K562 (cell line): ENCODE data around the gene CCDC136. TPM values are rescaled to one million over a fixed set of nuclear protein-coding genes. Genes with fewer than 3 reads are reported as not detected.
A peak's percentile ranks its signal among the peaks of the same experiment; 100 is the strongest.

Experiments used
- ELF1 ChIP-seq: fragments of 200-800 bp; sonication (Bioruptor generic); IDR thresholded peaks from 2 replicates; pipeline ENCODE4 v1.6.1; 2016; ENCODE audit warnings: missing genetic modification characterization, missing compliant biosample characterization
- EP400 ChIP-seq: fragments of 450-650 bp; IDR thresholded peaks from 2 replicates; pipeline ENCODE4 v1.6.1; 2017; ENCODE audit warnings: antibody characterized with exemption, mild to moderate bottlenecking, moderate library complexity
- MECOM ChIP-seq: fragments of 250-450 bp; sonication (Bioruptor Pico); IDR thresholded peaks from 2 replicates; pipeline ENCODE4 v1.8.0; 2022; ENCODE audit warnings: inconsistent platforms
- NFE2L1 ChIP-seq: fragments of 450-650 bp; IDR thresholded peaks from 2 replicates; pipeline ENCODE4 v1.6.1; 2016; ENCODE audit warnings: missing genetic modification characterization, low read depth, mild to moderate bottlenecking, missing compliant biosample characterization, moderate library complexity, borderline replicate concordance
- NR1H2 ChIP-seq: sonication (generic); formaldehyde crosslinking; IDR thresholded peaks from 2 replicates; pipeline ENCODE4 v1.4.0; 2020; ENCODE audit warnings: mild to moderate bottlenecking, missing genetic modification reagents
- SLC30A9 ChIP-seq: fragments of 250-450 bp; sonication (Bioruptor Pico); IDR thresholded peaks from 2 replicates; pipeline ENCODE4 v1.8.0; 2022; ENCODE audit warnings: mild to moderate bottlenecking, moderate library complexity
- SMARCA5 ChIP-seq: fragments of 450-650 bp; IDR thresholded peaks from 2 replicates; pipeline ENCODE4 v1.6.1; 2016
- TFAM ChIP-seq: fragments of 250-450 bp; sonication (Bioruptor Pico); conservative IDR thresholded peaks from 2 replicates; pipeline ENCODE4 v1.5.0; 2021; ENCODE audit warnings: mild to moderate bottlenecking, moderate library complexity
- TFAP4 ChIP-seq: sonication (generic); formaldehyde crosslinking; IDR thresholded peaks from 2 replicates; pipeline ENCODE4 v1.8.0; 2022; ENCODE audit warnings: missing genetic modification reagents, mild to moderate bottlenecking, moderate library complexity, borderline replicate concordance
- WHSC1 ChIP-seq: IDR thresholded peaks from one replicate; pipeline ENCODE4 v1.6.1; 2012; ENCODE audit warnings: low read length, control low read depth, inconsistent platforms
- ZBTB12 ChIP-seq: fragments of 250-450 bp; sonication (Bioruptor Pico); IDR thresholded peaks from 2 replicates; pipeline ENCODE4 v1.4.0; 2020
- ZNF609 ChIP-seq: sonication (generic); formaldehyde crosslinking; IDR thresholded peaks from 2 replicates; pipeline ENCODE4 v1.8.1; 2023; ENCODE audit warnings: missing genetic modification reagents, mild to moderate bottlenecking, borderline replicate concordance
- ZSCAN32 ChIP-seq: fragments of 450-650 bp; formaldehyde crosslinking; IDR thresholded peaks from 2 replicates; pipeline ENCODE4 v1.4.0; 2020; ENCODE audit warnings: mild to moderate bottlenecking, moderate library complexity
- polyA plus RNA-seq, 8 experiments: library from polyadenylated mRNA; depleted of rRNA in 4 of 8; stranded (reverse) in 5 of 8; unstranded in 3 of 8; fragments of >200 nt; fragmentation: Nextera tagmentation in 2 of 8; fragmentation: Illumina TruSeq in 1 of 8; extraction: Ambion mirVana in 2 of 8; extraction: Trizol in 1 of 8; gene quantifications; 2 replicates each; pipeline versions ENCODE4 v1.2.1 to v1.2.3, GENCODE V29; 2011 to 2014; ENCODE audit warnings: inconsistent platforms in 1 of 8, missing spikeins in 1 of 8
- total RNA-seq, 7 experiments: library from RNA; depleted of rRNA in 6 of 7; stranded (reverse); fragments of >200 nt in 6 of 7; fragmentation: Illumina TruSeq in 2 of 7; extraction: Trizol in 2 of 7; gene quantifications; 2 replicates each; pipeline versions ENCODE4 v1.2.1 to v1.2.3, GENCODE V29; 2011 to 2021; ENCODE audit warnings: low replicate concordance in 1 of 7
- TF ChIP-seq, protein P1 (sequence below): fragments of 250-450 bp; sonication (Bioruptor Pico); IDR thresholded peaks from 2 replicates; pipeline ENCODE4 v1.8.0; 2022; ENCODE audit warnings: inconsistent platforms, mild to moderate bottlenecking, moderate library complexity, borderline replicate concordance
- TF ChIP-seq, protein P2 (sequence below): fragments of 250-450 bp; sonication (Bioruptor Pico); IDR thresholded peaks from 2 replicates; pipeline ENCODE4 v1.8.0; 2021; ENCODE audit warnings: mild to moderate bottlenecking, moderate library complexity

CCDC136 gene
- total and polyA plus RNA-seq, 9 of the 15 experiments (the other 6 are each of a cell fraction or from before 2014, with no cell fraction given), result 2.4 to 40.8 (median 26.5) TPM

- TF ChIP-seq ZNF609 (CRISPR knock-in tag), result peak; percentile 91
- TF ChIP-seq EP400, result peak; percentile 69
- TF ChIP-seq SMARCA5, result 0 out of 2 replicates have a peak, but pooled peaks have one; percentile 11
- TF ChIP-seq, protein P1, sequence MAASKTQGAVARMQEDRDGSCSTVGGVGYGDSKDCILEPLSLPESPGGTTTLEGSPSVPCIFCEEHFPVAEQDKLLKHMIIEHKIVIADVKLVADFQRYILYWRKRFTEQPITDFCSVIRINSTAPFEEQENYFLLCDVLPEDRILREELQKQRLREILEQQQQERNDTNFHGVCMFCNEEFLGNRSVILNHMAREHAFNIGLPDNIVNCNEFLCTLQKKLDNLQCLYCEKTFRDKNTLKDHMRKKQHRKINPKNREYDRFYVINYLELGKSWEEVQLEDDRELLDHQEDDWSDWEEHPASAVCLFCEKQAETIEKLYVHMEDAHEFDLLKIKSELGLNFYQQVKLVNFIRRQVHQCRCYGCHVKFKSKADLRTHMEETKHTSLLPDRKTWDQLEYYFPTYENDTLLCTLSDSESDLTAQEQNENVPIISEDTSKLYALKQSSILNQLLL, result no peak
- TF ChIP-seq TFAM (CRISPR knock-in tag), result no peak
- no peak; the same call in 1 of the 2 replicates for TF ChIP-seq SLC30A9
- no peak for TF ChIP-seq WHSC1
- TF ChIP-seq MECOM (CRISPR knock-in tag), result no peak
- TF ChIP-seq ELF1 (tag), result no peak
- TF ChIP-seq, protein P2, sequence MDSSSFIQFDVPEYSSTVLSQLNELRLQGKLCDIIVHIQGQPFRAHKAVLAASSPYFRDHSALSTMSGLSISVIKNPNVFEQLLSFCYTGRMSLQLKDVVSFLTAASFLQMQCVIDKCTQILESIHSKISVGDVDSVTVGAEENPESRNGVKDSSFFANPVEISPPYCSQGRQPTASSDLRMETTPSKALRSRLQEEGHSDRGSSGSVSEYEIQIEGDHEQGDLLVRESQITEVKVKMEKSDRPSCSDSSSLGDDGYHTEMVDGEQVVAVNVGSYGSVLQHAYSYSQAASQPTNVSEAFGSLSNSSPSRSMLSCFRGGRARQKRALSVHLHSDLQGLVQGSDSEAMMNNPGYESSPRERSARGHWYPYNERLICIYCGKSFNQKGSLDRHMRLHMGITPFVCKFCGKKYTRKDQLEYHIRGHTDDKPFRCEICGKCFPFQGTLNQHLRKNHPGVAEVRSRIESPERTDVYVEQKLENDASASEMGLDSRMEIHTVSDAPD (CRISPR knock-in tag), result no peak
- 0 out of 2 replicates have a peak, but pooled peaks have one; percentile 59 for TF ChIP-seq NR1H2
- TF ChIP-seq TFAP4 (CRISPR knock-in tag), result peak; percentile 76; the same call in 1 of the 2 replicates
- TF ChIP-seq ZSCAN32 (CRISPR knock-in tag), result no peak
- TF ChIP-seq NFE2L1 (tag), result no peak
- 0 out of 2 replicates have a peak, but pooled peaks have one; percentile 28 for TF ChIP-seq ZBTB12 (CRISPR knock-in tag)
Observed at GRCh38 chr7:128862571-128863432, 71.0 kb downstream of the CCDC136 start, which contains the start of gene ATP6V1F (continued).
